Measurements from ENCODE around the gene RYR2. TPM values are rescaled to one million over a fixed set of nuclear protein-coding genes. Genes with fewer than 3 reads are reported as not detected.

The RYR2 gene
- total and polyA plus RNA-seq, 2 donors (not counting 1 experiment from before 2014, with no cell fraction given) = not detected

DNA sequence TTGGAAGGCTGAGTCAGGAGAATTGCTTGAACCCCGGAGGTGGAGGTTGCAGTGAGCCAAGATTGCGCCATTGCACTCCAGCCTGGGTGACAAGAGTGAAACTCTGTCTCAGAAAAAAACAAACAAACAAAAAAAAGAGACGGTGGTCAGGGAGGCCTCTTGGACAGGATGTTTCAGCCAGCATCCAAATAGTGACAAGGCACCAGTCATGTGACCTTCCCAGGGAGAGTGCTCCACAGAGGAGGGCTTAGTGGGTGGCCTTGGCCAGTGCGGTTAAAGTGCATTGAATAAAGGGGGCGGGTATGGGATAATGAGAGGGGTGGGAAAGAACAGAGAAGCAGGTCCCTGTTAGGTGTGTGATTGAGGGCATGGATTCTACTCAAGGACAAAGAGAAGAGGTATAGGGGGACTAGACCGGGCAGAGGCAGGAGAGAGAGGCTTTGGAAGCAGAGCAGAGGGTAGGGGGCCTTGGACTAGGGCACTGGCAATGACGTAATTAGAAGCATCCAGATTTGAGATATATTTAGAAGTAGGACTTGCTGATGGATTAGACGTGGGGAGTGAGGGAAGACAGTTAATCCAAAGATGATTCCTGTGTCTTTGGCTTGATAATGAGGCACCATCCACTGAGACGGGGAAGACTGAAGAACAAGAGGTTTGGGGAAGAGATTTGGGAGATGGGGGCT is 12.0 kb upstream of the RYR2 start:
- intact Hi-C loops (cut with micrococcal nuclease) = no loop called here
- Mint-ChIP-seq H3K4me3 (no peak overlapping the region), H3K4me1 (no peaks in the 10 kb centered on the region), H3K9me3 (ENCODE audit: insufficient read depth) (peaks cover 4% of the 10 kb centered on the region), H3K27ac (no peak overlapping the region), H3K27me3 (peaks cover 13% of the 10 kb centered on the region)
- DNase-seq = no peak
- Histone ChIP-seq H2AFZ (ENCODE audit: insufficient read depth, low read depth, low read length, poor library complexity, severe bottlenecking) (no peak overlapping the region), H3K27me3 (replicated peaks in 1 of 4; ENCODE audit: control extremely low read depth in 1 of 4, control insufficient read depth in 3 of 4, insufficient read depth in 4 of 4, low read length in 3 of 4) (no peaks in the 10 kb centered on the region), H3K9me3 (ENCODE audit: control extremely low read depth in 1 of 3, control insufficient read depth in 2 of 3, insufficient read depth in 1 of 3, low read length in 2 of 3) (peaks cover 0 to 5% (median 0%) of the 10 kb centered on the region in 3 donors), H3K9ac (ENCODE audit: low read length) (no peak overlapping the region), H3K4me3 (ENCODE audit: control extremely low read depth in 1 of 5, extremely low read depth in 1 of 5, insufficient read depth in 1 of 5, low read depth in 2 of 5, low read length in 4 of 5) (no peak overlapping the region), H3K79me2 (ENCODE audit: control insufficient read depth, insufficient read depth, low read length) (no peaks in the 10 kb centered on the region), H4K20me1 (ENCODE audit: control insufficient read depth, insufficient read depth, low read length, poor library complexity, severe bottlenecking) (no peaks in the 10 kb centered on the region), H3K27ac (ENCODE audit: low read length in 2 of 2) (no peak overlapping the region), H3K4me2 (replicated peaks; ENCODE audit: low read depth, low read length, poor library complexity, severe bottlenecking) (no peak overlapping the region), H3K4me1 (ENCODE audit: control insufficient read depth in 2 of 2, insufficient read depth in 2 of 2, low read length in 2 of 2) (no peaks in the 10 kb centered on the region), H3K36me3 (replicated peaks in 1 of 2; ENCODE audit: control extremely low read depth in 1 of 2, control insufficient read depth in 1 of 2, extremely low read depth in 1 of 2, insufficient read depth in 2 of 2, low read length in 1 of 2) (no peaks in the 10 kb centered on the region)
- TF ChIP-seq EZH2 (IDR thresholded peaks at IDR 0.05; ENCODE audit: borderline replicate concordance, insufficient read depth, low read depth, low read length, poor library complexity, severe bottlenecking) = no peak
- TF ChIP-seq, protein P1, sequence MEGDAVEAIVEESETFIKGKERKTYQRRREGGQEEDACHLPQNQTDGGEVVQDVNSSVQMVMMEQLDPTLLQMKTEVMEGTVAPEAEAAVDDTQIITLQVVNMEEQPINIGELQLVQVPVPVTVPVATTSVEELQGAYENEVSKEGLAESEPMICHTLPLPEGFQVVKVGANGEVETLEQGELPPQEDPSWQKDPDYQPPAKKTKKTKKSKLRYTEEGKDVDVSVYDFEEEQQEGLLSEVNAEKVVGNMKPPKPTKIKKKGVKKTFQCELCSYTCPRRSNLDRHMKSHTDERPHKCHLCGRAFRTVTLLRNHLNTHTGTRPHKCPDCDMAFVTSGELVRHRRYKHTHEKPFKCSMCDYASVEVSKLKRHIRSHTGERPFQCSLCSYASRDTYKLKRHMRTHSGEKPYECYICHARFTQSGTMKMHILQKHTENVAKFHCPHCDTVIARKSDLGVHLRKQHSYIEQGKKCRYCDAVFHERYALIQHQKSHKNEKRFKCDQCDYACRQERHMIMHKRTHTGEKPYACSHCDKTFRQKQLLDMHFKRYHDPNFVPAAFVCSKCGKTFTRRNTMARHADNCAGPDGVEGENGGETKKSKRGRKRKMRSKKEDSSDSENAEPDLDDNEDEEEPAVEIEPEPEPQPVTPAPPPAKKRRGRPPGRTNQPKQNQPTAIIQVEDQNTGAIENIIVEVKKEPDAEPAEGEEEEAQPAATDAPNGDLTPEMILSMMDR (IDR thresholded peaks at IDR 0.05) = no peak
- 89% methylated on average over 7 of the region's 9 CpGs for WGBS (ENCODE audit: insufficient coverage)
- ChIA-PET CTCF (no interaction called here), POLR2A (no interaction called here)
- no peak for ATAC-seq (ENCODE audit: low read depth)

GRCh38 chr1:237031480-237031879 is 10.5 kb upstream of the RYR2 start:
- peaks cover 0 to 5% (median 0%) of the 10 kb centered on the region in 3 donors for H3K9me3 ChIP-seq (ENCODE audit: control extremely low read depth in 1 of 3, control insufficient read depth in 2 of 3, insufficient read depth in 1 of 3, low read length in 2 of 3)
- no peak overlapping the region for H3K4me3 ChIP-seq (ENCODE audit: control extremely low read depth in 1 of 5, extremely low read depth in 1 of 5, insufficient read depth in 1 of 5, low read depth in 2 of 5, low read length in 4 of 5)
- TF ChIP-seq, protein P1 (IDR thresholded peaks at IDR 0.05) = no peak
- TF ChIP-seq EZH2 (IDR thresholded peaks at IDR 0.05; ENCODE audit: borderline replicate concordance, insufficient read depth, low read depth, low read length, poor library complexity, severe bottlenecking) = no peak
- no peak for ATAC-seq (ENCODE audit: low read depth)
- no peak overlapping the region for H2AFZ ChIP-seq (ENCODE audit: insufficient read depth, low read depth, low read length, poor library complexity, severe bottlenecking)
- no peaks in the 10 kb centered on the region for H3K27me3 ChIP-seq (replicated peaks in 1 of 4; ENCODE audit: control extremely low read depth in 1 of 4, control insufficient read depth in 3 of 4, insufficient read depth in 4 of 4, low read length in 3 of 4)
- H3K36me3 ChIP-seq (replicated peaks in 1 of 2; ENCODE audit: control extremely low read depth in 1 of 2, control insufficient read depth in 1 of 2, extremely low read depth in 1 of 2, insufficient read depth in 2 of 2, low read length in 1 of 2) = no peaks in the 10 kb centered on the region
- 73% methylated on average over 2 of the region's 4 CpGs for WGBS (ENCODE audit: insufficient coverage)
- CTCF ChIA-PET = no interaction called here
- Mint-ChIP-seq H3K4me1 (no peaks in the 10 kb centered on the region), H3K27me3 (peaks cover 13% of the 10 kb centered on the region), H3K9me3 (ENCODE audit: insufficient read depth) (no peaks in the 10 kb centered on the region), H3K27ac (no peak overlapping the region), H3K4me3 (no peak overlapping the region)
- no peak overlapping the region for H3K27ac ChIP-seq (ENCODE audit: low read length in 2 of 2)
- POLR2A ChIA-PET = no interaction called here
- H4K20me1 ChIP-seq (ENCODE audit: control insufficient read depth, insufficient read depth, low read length, poor library complexity, severe bottlenecking) = no peaks in the 10 kb centered on the region
- intact Hi-C loops (cut with micrococcal nuclease) = no loop called here
- no peaks in the 10 kb centered on the region for H3K4me1 ChIP-seq (ENCODE audit: control insufficient read depth in 2 of 2, insufficient read depth in 2 of 2, low read length in 2 of 2)
- no peaks in the 10 kb centered on the region for H3K79me2 ChIP-seq (ENCODE audit: control insufficient read depth, insufficient read depth, low read length)
- no peak for DNase-seq
- H3K9ac ChIP-seq (ENCODE audit: low read length) = no peak overlapping the region
- no peak overlapping the region for H3K4me2 ChIP-seq (replicated peaks; ENCODE audit: low read depth, low read length, poor library complexity, severe bottlenecking)
